ENCODE data around the gene CTSF. TPM values are rescaled to one million over a fixed set of nuclear protein-coding genes. Genes with fewer than 3 reads are reported as not detected.
A peak's percentile ranks its signal among the peaks of the same experiment; 100 is the strongest.

The CTSF gene
- total and polyA plus RNA-seq, 2 of the 13 experiments (the other 11 are each of a cell fraction or from before 2014, with no cell fraction given): not detected

GRCh38 chr11:66592457-66593302, 24.3 kb upstream of the CTSF start, which contains the start of the genes CCDC87 and CCS (continued):
- TF ChIP-seq HDAC2 (CRISPR knock-in tag; IDR thresholded peaks at IDR 0.05) (peak; percentile 88), RXRA (CRISPR knock-in tag; IDR thresholded peaks at IDR 0.05) (peak; percentile 63; the same call in 1 of the 2 replicates), FOXA1 (IDR thresholded peaks at IDR 0.05) (no peak), FOXA1 (CRISPR knock-in tag; IDR thresholded peaks at IDR 0.05) (peak; percentile 37; the same call in 1 of the 2 replicates), KDM4B (CRISPR knock-in tag; IDR thresholded peaks at IDR 0.05) (0 out of 2 replicates have a peak, but pooled peaks have one; percentile 50), DRAP1 (CRISPR knock-in tag; IDR thresholded peaks at IDR 0.05) (peak; percentile 91), ZBTB14 (CRISPR knock-in tag; IDR thresholded peaks at IDR 0.05) (peak; percentile 64), USF2 (IDR thresholded peaks at IDR 0.05; ENCODE audit: low read depth, low read length) (no peak), USF2 (CRISPR knock-in tag; IDR thresholded peaks at IDR 0.05; ENCODE audit: borderline replicate concordance) (peak; percentile 43; the same call in 1 of the 2 replicates), ARNT2 (CRISPR knock-in tag; IDR thresholded peaks at IDR 0.05; ENCODE audit: low read depth) (peak; percentile 75; the same call in 1 of the 2 replicates), EZH2 (conservative IDR thresholded peaks at IDR 0.05; ENCODE audit: low read depth, low read length) (no peak), ZNF275 (CRISPR knock-in tag; IDR thresholded peaks at IDR 0.05; ENCODE audit: borderline replicate concordance) (no peak), NBN (conservative IDR thresholded peaks at IDR 0.05) (no peak), IRF2 (CRISPR knock-in tag; IDR thresholded peaks at IDR 0.05) (peak; percentile 75), CCDC6 (CRISPR knock-in tag; IDR thresholded peaks at IDR 0.05) (no peak; the same call in 1 of the 2 replicates), ZNF383 (CRISPR knock-in tag; IDR thresholded peaks at IDR 0.05; ENCODE audit: borderline replicate concordance) (no peak), ZNF670 (CRISPR knock-in tag; IDR thresholded peaks at IDR 0.05; ENCODE audit: borderline replicate concordance) (no peak), MXD3 (CRISPR knock-in tag; IDR thresholded peaks at IDR 0.05) (peak; percentile 55; the same call in 1 of the 2 replicates), ZNF20 (CRISPR knock-in tag; IDR thresholded peaks at IDR 0.05) (no peak), KLF13 (CRISPR knock-in tag; IDR thresholded peaks at IDR 0.05) (no peak), SRSF1 (optimal IDR thresholded peaks at IDR 0.05; ENCODE audit: low read depth, low read length) (no peak), TRAFD1 (CRISPR knock-in tag; IDR thresholded peaks at IDR 0.05; ENCODE audit: borderline replicate concordance) (no peak)
